OCI-LY1 (cell line): ENCODE data around the gene URB2.

Source experiments
- EZH2 ChIP-seq: fragments of 200-600 bp; sonication (generic), shearing (Covaris generic); IDR thresholded peaks from 2 replicates; pipeline ENCODE4 v1.8.0; 2017; ENCODE audit warnings: borderline replicate concordance, mixed run types, mild to moderate bottlenecking, antibody characterized with exemption, low read length, moderate library complexity, mixed read lengths
- TF ChIP-seq, protein P1 (sequence below): fragments of 200-600 bp; sonication (generic), shearing (Covaris generic); IDR thresholded peaks from 2 replicates; pipeline ENCODE4 v1.5.1; 2017; ENCODE audit warnings: mild to moderate bottlenecking, antibody characterized with exemption, low read length, moderate library complexity, mixed read lengths

- TF ChIP-seq, protein P1, sequence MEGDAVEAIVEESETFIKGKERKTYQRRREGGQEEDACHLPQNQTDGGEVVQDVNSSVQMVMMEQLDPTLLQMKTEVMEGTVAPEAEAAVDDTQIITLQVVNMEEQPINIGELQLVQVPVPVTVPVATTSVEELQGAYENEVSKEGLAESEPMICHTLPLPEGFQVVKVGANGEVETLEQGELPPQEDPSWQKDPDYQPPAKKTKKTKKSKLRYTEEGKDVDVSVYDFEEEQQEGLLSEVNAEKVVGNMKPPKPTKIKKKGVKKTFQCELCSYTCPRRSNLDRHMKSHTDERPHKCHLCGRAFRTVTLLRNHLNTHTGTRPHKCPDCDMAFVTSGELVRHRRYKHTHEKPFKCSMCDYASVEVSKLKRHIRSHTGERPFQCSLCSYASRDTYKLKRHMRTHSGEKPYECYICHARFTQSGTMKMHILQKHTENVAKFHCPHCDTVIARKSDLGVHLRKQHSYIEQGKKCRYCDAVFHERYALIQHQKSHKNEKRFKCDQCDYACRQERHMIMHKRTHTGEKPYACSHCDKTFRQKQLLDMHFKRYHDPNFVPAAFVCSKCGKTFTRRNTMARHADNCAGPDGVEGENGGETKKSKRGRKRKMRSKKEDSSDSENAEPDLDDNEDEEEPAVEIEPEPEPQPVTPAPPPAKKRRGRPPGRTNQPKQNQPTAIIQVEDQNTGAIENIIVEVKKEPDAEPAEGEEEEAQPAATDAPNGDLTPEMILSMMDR: no peak
- TF ChIP-seq EZH2: no peak
Measured at GRCh38 chr1:229696385-229696784, 70.3 kb downstream of the URB2 start.
